Activated T-cell treated with anti-CD3 and anti-CD28 coated beads, Interleukin-2, amount 50 U/mL, for 1 hour (primary cell): Measurements from ENCODE around the gene PFAS.
"Not testable (repeated sequence)": the region's sequence is repeated elsewhere in the genome, so short reads cannot be mapped to it uniquely, and the experiment has no call there.

ENCODE experiments used
- DNase-seq: peaks from one replicate; pipeline ENCODE4 v3.0.0-alpha.2; 2020

Gene PFAS

GRCh38 chr17:8225813-8226535 is 23.1 kb upstream of the PFAS start:
- peak; percentile 62 for DNase-seq

GRCh38 chr17:8226536-8227237 is 22.4 kb upstream of the PFAS start:
- DNase-seq = peak; percentile 36

- no peak for DNase-seq
Measured at GRCh38 chr17:8227238-8227581, 21.9 kb upstream of the PFAS start.

GRCh38 chr17:8231701-8232100 is 17.4 kb upstream of the PFAS start:
- no peak for DNase-seq

- no peak for DNase-seq
Measured at GRCh38 chr17:8234361-8235270, 14.5 kb upstream of the PFAS start.

GRCh38 chr17:8235676-8236075 is 13.4 kb upstream of the PFAS start:
- DNase-seq = no peak

GRCh38 chr17:8237175-8237574 is 11.9 kb upstream of the PFAS start:
- no peak for DNase-seq

- DNase-seq = no peak
Measured at GRCh38 chr17:8237886-8238285, 11.2 kb upstream of the PFAS start.

- DNase-seq = peak; percentile 36
Measured at GRCh38 chr17:8243827-8244226, 5.3 kb upstream of the PFAS start.

GRCh38 chr17:8244768-8245167 is 4.3 kb upstream of the PFAS start:
- no peak for DNase-seq

GRCh38 chr17:8249621-8250500 is 772 bp downstream of the PFAS start:
- no peak for DNase-seq

GRCh38 chr17:8251411-8251810 is 2.3 kb downstream of the PFAS start:
- not testable (repeated sequence) for DNase-seq

- DNase-seq = no peak
Measured at GRCh38 chr17:8253801-8254200, 4.7 kb downstream of the PFAS start.

- no peak for DNase-seq
Measured at GRCh38 chr17:8254881-8255280, 5.8 kb downstream of the PFAS start.

- no peak for DNase-seq
Measured at GRCh38 chr17:8255499-8255898, 6.4 kb downstream of the PFAS start.

- no peak for DNase-seq
Measured at GRCh38 chr17:8256291-8256690, 7.2 kb downstream of the PFAS start.

GRCh38 chr17:8256691-8257090 is 7.6 kb downstream of the PFAS start:
- no peak for DNase-seq

GRCh38 chr17:8257801-8258200 is 8.7 kb downstream of the PFAS start:
- no peak for DNase-seq

- DNase-seq = no peak
Measured at GRCh38 chr17:8264320-8264719, 15.2 kb downstream of the PFAS start.

GRCh38 chr17:8264836-8265542 is 15.9 kb downstream of the PFAS start:
- no peak for DNase-seq

- DNase-seq = no peak
Measured at GRCh38 chr17:8266648-8267479, 17.8 kb downstream of the PFAS start.
